Mucosa of rectum (tissue), 2 donors: ENCODE data around the gene ADAMTSL5.
"Not testable (repeated sequence)": the region's sequence is repeated elsewhere in the genome, so short reads cannot be mapped to it uniquely, and the experiment has no call there.

Source experiments
- H3K27ac ChIP-seq, 2 donors: one replicate each; pipeline ENCODE4 v1.7.0; 2013; ENCODE audit warnings: inconsistent platforms in 2 of 2, low read depth in 2 of 2, low read length in 2 of 2
- H3K27me3 ChIP-seq, 2 donors: one replicate each; pipeline ENCODE4 v1.7.0; 2013; ENCODE audit warnings: low read length in 2 of 2; ENCODE audit not compliant: control insufficient read depth in 2 of 2, insufficient read depth in 2 of 2
- H3K36me3 ChIP-seq, 2 donors: one replicate each; pipeline ENCODE4 v1.7.0; 2013; ENCODE audit warnings: low read length in 2 of 2; ENCODE audit not compliant: control insufficient read depth in 2 of 2, insufficient read depth in 2 of 2
- H3K4me1 ChIP-seq, 2 donors: one replicate each; pipeline ENCODE4 v1.7.0; 2013; ENCODE audit warnings: low read length in 2 of 2, mild to moderate bottlenecking in 1 of 2; ENCODE audit not compliant: control insufficient read depth in 2 of 2, insufficient read depth in 2 of 2
- H3K4me3 ChIP-seq, 2 donors: one replicate each; pipeline ENCODE4 v1.7.0; 2013; ENCODE audit warnings: low read length in 2 of 2
- H3K9ac ChIP-seq, 2 donors: one replicate each; pipeline ENCODE4 v1.7.0; 2013; ENCODE audit warnings: low read length in 2 of 2, low read depth in 1 of 2, mild to moderate bottlenecking in 1 of 2
- H3K9me3 ChIP-seq, 2 donors: one replicate each; pipeline ENCODE4 v1.7.0; 2013; ENCODE audit warnings: low read length in 2 of 2; ENCODE audit not compliant: control insufficient read depth in 2 of 2
- donor health status: healthy.
- donor health status: Normal muscosa, but diverticular disease.

ADAMTSL5 gene

GRCh38 chr19:1551068-1552040 lies 38.5 kb upstream of the ADAMTSL5 start:
- no peak overlapping the region for H3K27ac ChIP-seq
- H3K36me3 ChIP-seq = no peaks in the 10 kb centered on the region
- no peak overlapping the region for H3K9ac ChIP-seq
- H3K9me3 ChIP-seq = no peaks in the 10 kb centered on the region
- H3K4me1 ChIP-seq = peaks cover 0 to 2% of the 10 kb centered on the region in 2 donors
- no peaks in the 10 kb centered on the region for H3K27me3 ChIP-seq
- H3K4me3 ChIP-seq = no peak overlapping the region

GRCh38 chr19:1549332-1549945 lies 36.6 kb upstream of the ADAMTSL5 start:
- H3K9me3 ChIP-seq = no peaks in the 10 kb centered on the region
- H3K27ac ChIP-seq = no peak overlapping the region
- no peak overlapping the region for H3K4me3 ChIP-seq
- H3K36me3 ChIP-seq = no peaks in the 10 kb centered on the region
- H3K9ac ChIP-seq = no peak overlapping the region
- peaks cover 0 to 5% of the 10 kb centered on the region in 2 donors for H3K4me1 ChIP-seq
- no peaks in the 10 kb centered on the region for H3K27me3 ChIP-seq

- Histone ChIP-seq H3K27ac (no peak overlapping the region), H3K36me3 (no peaks in the 10 kb centered on the region), H3K9me3 (no peaks in the 10 kb centered on the region)
Measured at GRCh38 chr19:1540365-1540925, 27.6 kb upstream of the ADAMTSL5 start.

GRCh38 chr19:1539749-1540148 lies 26.9 kb upstream of the ADAMTSL5 start:
- H3K4me1 ChIP-seq, H3K36me3 ChIP-seq, H3K4me3 ChIP-seq, H3K9ac ChIP-seq, H3K9me3 ChIP-seq, H3K27ac ChIP-seq, H3K27me3 ChIP-seq: not testable (repeated sequence)

More at GRCh38 chr19:1540365-1540925, 27.6 kb upstream of the ADAMTSL5 start:
- Histone ChIP-seq H3K9ac (no peak overlapping the region), H3K27me3 (no peaks in the 10 kb centered on the region), H3K4me1 (no peaks in the 10 kb centered on the region), H3K4me3 (no peak overlapping the region)

GRCh38 chr19:1538978-1539377 lies 26.2 kb upstream of the ADAMTSL5 start:
- no peak overlapping the region for H3K4me3 ChIP-seq
- no peaks in the 10 kb centered on the region for H3K9me3 ChIP-seq
- no peaks in the 10 kb centered on the region for H3K4me1 ChIP-seq
- H3K27me3 ChIP-seq = no peaks in the 10 kb centered on the region
- no peaks in the 10 kb centered on the region for H3K36me3 ChIP-seq
- no peak overlapping the region for H3K9ac ChIP-seq
- no peak overlapping the region for H3K27ac ChIP-seq

GRCh38 chr19:1535699-1536098 lies 22.9 kb upstream of the ADAMTSL5 start:
- H3K9ac ChIP-seq, H3K27me3 ChIP-seq, H3K9me3 ChIP-seq, H3K36me3 ChIP-seq, H3K4me3 ChIP-seq, H3K27ac ChIP-seq, H3K4me1 ChIP-seq: not testable (repeated sequence)

- no peaks in the 10 kb centered on the region for H3K9me3 ChIP-seq
- H3K4me1 ChIP-seq = no peaks in the 10 kb centered on the region
- H3K9ac ChIP-seq = no peak overlapping the region
- H3K4me3 ChIP-seq = no peak overlapping the region
- H3K36me3 ChIP-seq = no peaks in the 10 kb centered on the region
- H3K27me3 ChIP-seq = no peaks in the 10 kb centered on the region
- H3K27ac ChIP-seq = no peak overlapping the region
Measured at GRCh38 chr19:1534972-1535371, 22.2 kb upstream of the ADAMTSL5 start.

- H3K4me1 ChIP-seq = no peaks in the 10 kb centered on the region
- no peaks in the 10 kb centered on the region for H3K36me3 ChIP-seq
- no peaks in the 10 kb centered on the region for H3K27me3 ChIP-seq
- H3K9me3 ChIP-seq = no peaks in the 10 kb centered on the region
- H3K27ac ChIP-seq = no peak overlapping the region
- H3K9ac ChIP-seq = no peak overlapping the region
- H3K4me3 ChIP-seq = no peak overlapping the region
Measured at GRCh38 chr19:1533510-1534150, 20.8 kb upstream of the ADAMTSL5 start.

- no peak overlapping the region for H3K9ac ChIP-seq
- H3K4me1 ChIP-seq = no peaks in the 10 kb centered on the region
- H3K36me3 ChIP-seq = no peaks in the 10 kb centered on the region
- H3K27me3 ChIP-seq = no peaks in the 10 kb centered on the region
- H3K4me3 ChIP-seq = no peak overlapping the region
- no peaks in the 10 kb centered on the region for H3K9me3 ChIP-seq
- H3K27ac ChIP-seq = no peak overlapping the region
Measured at GRCh38 chr19:1532003-1532402, 19.2 kb upstream of the ADAMTSL5 start.

GRCh38 chr19:1531587-1531986 lies 18.8 kb upstream of the ADAMTSL5 start:
- Histone ChIP-seq H3K9me3 (no peaks in the 10 kb centered on the region), H3K27ac (no peak overlapping the region), H3K4me1 (no peaks in the 10 kb centered on the region), H3K27me3 (no peaks in the 10 kb centered on the region), H3K4me3 (no peak overlapping the region), H3K9ac (no peak overlapping the region), H3K36me3 (no peaks in the 10 kb centered on the region)
